Brain microvascular endothelial cell (primary cell): ENCODE measurements around the gene PSAP.
A peak's percentile ranks its signal among the peaks of the same experiment; 100 is the strongest.

Source experiments
- DNase-seq: peaks from one replicate; pipeline ENCODE4 v3.0.0-alpha.2; 2020
- H3K27ac ChIP-seq: fragments of 250-450 bp; sonication (Bioruptor Pico); 2 replicates; pipeline ENCODE4 v1.5.1; 2020; ENCODE audit warnings: mild to moderate bottlenecking, moderate library complexity
- H3K27me3 ChIP-seq: fragments of 250-450 bp; sonication (Bioruptor Pico); replicated peaks from 2 replicates; pipeline ENCODE4 v1.5.1; 2020; ENCODE audit warnings: mild to moderate bottlenecking
- H3K36me3 ChIP-seq: fragments of 250-450 bp; sonication (Bioruptor Pico); replicated peaks from 2 replicates; pipeline ENCODE4 v1.5.1; 2020; ENCODE audit warnings: mild to moderate bottlenecking
- H3K4me3 ChIP-seq: 2 replicates; pipeline ENCODE4 v1.5.1; 2011; ENCODE audit warnings: low read depth, mild to moderate bottlenecking, control low read depth, low read length, moderate library complexity
- CTCF ChIP-seq: IDR thresholded peaks from 2 replicates; pipeline ENCODE4 v1.5.1; 2011; ENCODE audit warnings: low read depth, mild to moderate bottlenecking, moderate library complexity, low read length, control low read depth, inconsistent platforms; ENCODE audit errors: missing control alignments
- in situ Hi-C: cut with HindIII; loops from 2 replicates; pipeline ENCODE4 v1.10.0; 2017; ENCODE audit warnings: low sequenced_read_pairs, low pct_ligation_motif_present

The PSAP gene

GRCh38 chr10:71838264-71839211 is 12.5 kb downstream of the PSAP start:
- in situ Hi-C loops: no loop called here
- Histone ChIP-seq H3K27ac (peak overlapping the region; percentile 48), H3K4me3 (no peak overlapping the region), H3K27me3 (no peaks in the 10 kb centered on the region), H3K36me3 (peaks cover 4% of the 10 kb centered on the region)
- DNase-seq: peak; percentile 29
- no peak for TF ChIP-seq CTCF

- H3K36me3 ChIP-seq: peaks cover 13% of the 10 kb centered on the region
- in situ Hi-C loops: no loop called here
- H3K27me3 ChIP-seq: no peaks in the 10 kb centered on the region
- no peak for DNase-seq
- no peak overlapping the region for H3K4me3 ChIP-seq
- peak overlapping the region; percentile 49 for H3K27ac ChIP-seq
- peak; percentile 77 for TF ChIP-seq CTCF
Measured at GRCh38 chr10:71837098-71837827, 13.8 kb downstream of the PSAP start.

GRCh38 chr10:71836596-71836974 is 14.5 kb downstream of the PSAP start:
- Histone ChIP-seq H3K27ac (peak overlapping the region; percentile 49), H3K36me3 (peaks cover 18% of the 10 kb centered on the region), H3K4me3 (no peak overlapping the region), H3K27me3 (no peaks in the 10 kb centered on the region)
- in situ Hi-C loops: no loop called here
- no peak for TF ChIP-seq CTCF
- DNase-seq: peak; percentile 36

GRCh38 chr10:71835671-71836595 is 15.1 kb downstream of the PSAP start:
- in situ Hi-C loops: no loop called here
- DNase-seq: peak; percentile 77
- peak overlapping the region; percentile 49 for H3K27ac ChIP-seq
- TF ChIP-seq CTCF: no peak
- H3K27me3 ChIP-seq: no peaks in the 10 kb centered on the region
- H3K4me3 ChIP-seq: no peak overlapping the region
- peaks cover 24% of the 10 kb centered on the region for H3K36me3 ChIP-seq

- no peak for DNase-seq
- Histone ChIP-seq H3K36me3 (peaks cover 40% of the 10 kb centered on the region), H3K27ac (no peak overlapping the region), H3K4me3 (no peak overlapping the region), H3K27me3 (no peaks in the 10 kb centered on the region)
- in situ Hi-C loops: no loop called here
- TF ChIP-seq CTCF: no peak
Measured at GRCh38 chr10:71834343-71834674, 16.7 kb downstream of the PSAP start.
